Gastrocnemius medialis (tissue), 4 donors: ENCODE data around the gene METTL13. TPM values are rescaled to one million over a fixed set of nuclear protein-coding genes. Genes with fewer than 3 reads are reported as not detected.

Source experiments
- ATAC-seq, 2 donors: fragments of 150-250 bp; one replicate each; pipeline ENCODE4 v1.9.1; 2016
- DNase-seq, 2 donors: peaks; one replicate each; pipeline ENCODE4 v3.0.0-alpha.2; 2019
- H3K27ac ChIP-seq, 4 donors: fragments of 200-600 bp; sonication (generic); 1 replicate in 1 of 4; 2 replicates in 3 of 4; pipeline ENCODE4 v1.5.1; 2016 to 2018; ENCODE audit warnings: mild to moderate bottlenecking in 2 of 4, moderate library complexity in 1 of 4
- H3K27me3 ChIP-seq, 3 donors: fragments of 200-600 bp; sonication (generic) in 2 of 3; 1 replicate in 1 of 3; 2 replicates in 2 of 3; pipeline versions ENCODE4 v1.5.1 to v1.6.0; 2016 to 2019; ENCODE audit warnings: mild to moderate bottlenecking in 1 of 3, moderate library complexity in 1 of 3
- H3K36me3 ChIP-seq, 2 donors: fragments of 200-600 bp; sonication (generic) in 1 of 2; one replicate each; pipeline ENCODE4 v1.5.1; 2017 to 2018
- H3K4me1 ChIP-seq, 2 donors: fragments of 200-600 bp; sonication (generic) in 1 of 2; one replicate each; pipeline ENCODE4 v1.5.1; 2016 to 2017; ENCODE audit warnings: mild to moderate bottlenecking in 2 of 2
- H3K4me3 ChIP-seq, 4 donors: fragments of 200-600 bp; sonication (generic) in 3 of 4; 1 replicate in 1 of 4; 2 replicates in 3 of 4; pipeline ENCODE4 v1.5.1; 2016 to 2019; ENCODE audit warnings: mild to moderate bottlenecking in 2 of 4
- H3K9me3 ChIP-seq, 3 donors: fragments of 200-600 bp; sonication (generic) in 2 of 3; 1 replicate in 1 of 3; 2 replicates in 2 of 3; pipeline ENCODE4 v1.5.1; 2016 to 2019
- POLR2A ChIP-seq, 2 donors: fragments of 450-650 bp; IDR thresholded peaks; one replicate each; pipeline ENCODE4 v1.6.1; 2017; ENCODE audit warnings: antibody characterized with exemption in 2 of 2, mild to moderate bottlenecking in 2 of 2, moderate library complexity in 2 of 2
- in situ Hi-C, 4 donors: fragments of 200-750 bp; cut with MboI; loops; one replicate each; pipeline versions ENCODE4 v1.15.0 to v1.8.0; 2017; ENCODE audit warnings: low sequenced_read_pairs in 4 of 4
- intact Hi-C: fragments of 100-400 bp; cut with DNase I; formaldehyde crosslinking; loops from one replicate; pipeline ENCODE4 v1.15.1; 2023; ENCODE audit warnings: low total_unique reads
- total RNA-seq, 4 donors: library from RNA; depleted of rRNA; stranded (reverse); fragments of >200 nt; gene quantifications; one replicate each; pipeline versions ENCODE4 v1.1.0 to v1.2.3, GENCODE V29; 2016
- TF ChIP-seq, protein P1 (sequence below), 5 experiments: fragments of 450-650 bp in 3 of 5; fragments of 200-600 bp in 2 of 5; sonication (generic) in 2 of 5; IDR thresholded peaks in 4 of 5; conservative IDR thresholded peaks in 1 of 5; 1 replicate in 4 of 5; 2 replicates in 1 of 5; pipeline ENCODE4 v1.5.1; 2016 to 2019; ENCODE audit warnings: antibody characterized with exemption in 5 of 5, mild to moderate bottlenecking in 3 of 5, moderate library complexity in 3 of 5

The METTL13 gene
- total RNA-seq, 4 donors from 2014 or later: 18.6 to 32.8 (median 23.5) TPM

DNA sequence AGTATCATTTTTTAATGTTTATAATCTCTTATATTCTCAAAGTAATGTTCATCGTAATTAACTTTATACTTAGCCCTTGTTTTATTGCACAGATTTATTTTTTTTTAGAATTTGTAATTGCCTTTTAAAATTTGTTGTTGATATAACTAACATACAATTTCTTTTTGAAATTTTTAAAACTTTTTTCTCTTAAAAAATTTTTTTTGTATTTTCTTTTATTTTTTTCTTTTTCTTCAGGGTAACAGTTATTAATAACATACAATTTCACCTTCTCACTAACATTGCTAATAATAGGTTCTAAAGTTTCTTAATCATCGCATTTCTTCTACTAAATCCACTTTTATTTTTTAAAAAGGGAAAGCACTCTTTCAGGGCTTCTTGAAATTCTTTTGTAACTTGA, 28.3 kb upstream of the METTL13 start:
- ATAC-seq: no peak
- TF ChIP-seq, protein P1, sequence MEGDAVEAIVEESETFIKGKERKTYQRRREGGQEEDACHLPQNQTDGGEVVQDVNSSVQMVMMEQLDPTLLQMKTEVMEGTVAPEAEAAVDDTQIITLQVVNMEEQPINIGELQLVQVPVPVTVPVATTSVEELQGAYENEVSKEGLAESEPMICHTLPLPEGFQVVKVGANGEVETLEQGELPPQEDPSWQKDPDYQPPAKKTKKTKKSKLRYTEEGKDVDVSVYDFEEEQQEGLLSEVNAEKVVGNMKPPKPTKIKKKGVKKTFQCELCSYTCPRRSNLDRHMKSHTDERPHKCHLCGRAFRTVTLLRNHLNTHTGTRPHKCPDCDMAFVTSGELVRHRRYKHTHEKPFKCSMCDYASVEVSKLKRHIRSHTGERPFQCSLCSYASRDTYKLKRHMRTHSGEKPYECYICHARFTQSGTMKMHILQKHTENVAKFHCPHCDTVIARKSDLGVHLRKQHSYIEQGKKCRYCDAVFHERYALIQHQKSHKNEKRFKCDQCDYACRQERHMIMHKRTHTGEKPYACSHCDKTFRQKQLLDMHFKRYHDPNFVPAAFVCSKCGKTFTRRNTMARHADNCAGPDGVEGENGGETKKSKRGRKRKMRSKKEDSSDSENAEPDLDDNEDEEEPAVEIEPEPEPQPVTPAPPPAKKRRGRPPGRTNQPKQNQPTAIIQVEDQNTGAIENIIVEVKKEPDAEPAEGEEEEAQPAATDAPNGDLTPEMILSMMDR (IDR thresholded peaks at IDR 0.05 in 4 of 5, conservative IDR thresholded peaks at IDR 0.05 in 1 of 5): no peak
- TF ChIP-seq POLR2A (IDR thresholded peaks at IDR 0.05): no peak
- intact Hi-C loops (no loop called here), in situ Hi-C loops (no loop called here)
- no peak for DNase-seq
- no peaks in the 10 kb centered on the region for H3K9me3 ChIP-seq
- H3K27me3 ChIP-seq: no peaks in the 10 kb centered on the region
- no peak overlapping the region for H3K27ac ChIP-seq
- no peaks in the 10 kb centered on the region for H3K36me3 ChIP-seq
- no peak overlapping the region for H3K4me3 ChIP-seq
- no peaks in the 10 kb centered on the region for H3K4me1 ChIP-seq

DNA sequence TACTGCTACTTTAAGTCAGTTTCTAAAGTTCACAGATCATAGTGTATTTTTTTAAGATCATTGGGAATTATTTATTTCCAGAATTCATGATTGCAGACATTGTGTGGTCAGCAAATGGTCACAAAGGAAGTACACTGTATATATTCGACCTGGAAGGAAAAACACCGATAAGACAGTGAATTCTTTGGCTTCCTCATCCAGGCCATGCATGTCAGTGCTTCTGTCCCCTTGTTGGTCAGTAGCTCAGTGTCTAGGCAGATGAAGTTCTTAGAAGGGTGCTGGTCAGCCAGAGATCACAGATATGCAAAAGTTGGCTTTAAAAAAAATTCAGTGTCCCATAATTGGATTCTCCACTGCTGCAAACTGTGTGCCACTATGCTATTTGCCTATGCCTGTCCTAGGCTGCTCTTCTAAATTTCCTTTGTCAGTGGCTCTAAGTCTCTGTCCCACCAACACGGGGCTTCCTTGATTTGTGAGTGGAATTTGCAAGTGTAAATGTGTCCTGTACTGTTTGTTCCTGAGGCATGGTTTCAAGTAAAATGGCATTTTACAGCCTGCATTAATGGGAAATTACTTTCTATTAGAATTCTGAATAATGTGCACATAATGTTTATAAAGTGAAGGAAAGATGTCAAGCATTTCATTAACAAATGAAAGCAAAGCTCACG, 27.6 kb upstream of the METTL13 start:
- DNase-seq (no peak), ATAC-seq (no peak)
- Histone ChIP-seq H3K36me3 (no peaks in the 10 kb centered on the region), H3K4me1 (no peaks in the 10 kb centered on the region), H3K9me3 (no peaks in the 10 kb centered on the region), H3K4me3 (no peak overlapping the region), H3K27me3 (no peaks in the 10 kb centered on the region), H3K27ac (no peak overlapping the region)
- intact Hi-C loops (no loop called here), in situ Hi-C loops (no loop called here)
- TF ChIP-seq POLR2A (IDR thresholded peaks at IDR 0.05): no peak
- TF ChIP-seq, protein P1 (IDR thresholded peaks at IDR 0.05 in 4 of 5, conservative IDR thresholded peaks at IDR 0.05 in 1 of 5): no peak

DNA sequence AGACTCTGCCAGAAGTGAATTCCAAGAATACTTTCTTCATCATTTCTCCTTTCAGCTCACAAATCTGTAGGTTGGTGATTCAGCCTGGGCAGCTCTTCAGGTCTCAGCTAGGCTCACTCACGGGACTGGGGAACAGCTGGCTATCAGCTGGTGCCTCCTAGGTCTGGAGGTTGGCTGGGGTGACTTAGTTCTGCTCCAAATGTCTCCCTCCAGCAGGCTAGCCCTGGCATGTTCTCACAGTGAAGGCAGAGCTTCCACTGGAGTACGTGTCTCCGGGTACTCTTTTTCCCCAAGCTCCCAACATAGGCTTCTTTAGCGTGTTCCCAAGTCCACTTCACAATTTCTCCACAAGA, 27.1 kb upstream of the METTL13 start:
- Histone ChIP-seq H3K4me1 (no peaks in the 10 kb centered on the region), H3K4me3 (no peak overlapping the region), H3K9me3 (no peaks in the 10 kb centered on the region), H3K36me3 (no peaks in the 10 kb centered on the region), H3K27ac (no peak overlapping the region), H3K27me3 (no peaks in the 10 kb centered on the region)
- intact Hi-C loops (no loop called here), in situ Hi-C loops (no loop called here)
- DNase-seq (no peak), ATAC-seq (no peak)
- TF ChIP-seq, protein P1 (IDR thresholded peaks at IDR 0.05 in 4 of 5, conservative IDR thresholded peaks at IDR 0.05 in 1 of 5): no peak

DNA sequence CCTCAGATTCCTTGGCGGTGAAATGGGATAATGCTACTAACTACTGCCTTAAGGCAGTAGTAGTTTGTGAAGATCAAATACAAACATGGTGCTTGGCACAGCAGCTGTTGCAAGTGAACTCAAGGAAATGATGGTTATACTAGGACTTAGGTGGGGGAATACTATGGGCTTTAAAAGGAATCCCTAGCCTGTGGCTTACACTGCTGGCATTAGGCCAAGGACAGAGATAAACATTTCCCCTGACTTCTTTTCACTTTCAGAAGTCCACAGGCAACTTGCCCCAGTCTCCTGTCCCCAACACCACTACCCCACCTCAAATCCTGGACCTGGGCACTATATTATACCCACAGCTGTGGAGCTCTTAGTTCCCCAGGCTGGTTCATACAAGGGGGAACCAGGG, 26.5 kb upstream of the METTL13 start:
- no peaks in the 10 kb centered on the region for H3K4me1 ChIP-seq
- H3K27ac ChIP-seq: no peak overlapping the region
- no peaks in the 10 kb centered on the region for H3K27me3 ChIP-seq
- H3K9me3 ChIP-seq: no peaks in the 10 kb centered on the region
- no peak overlapping the region for H3K4me3 ChIP-seq
- TF ChIP-seq, protein P1 (IDR thresholded peaks at IDR 0.05 in 4 of 5, conservative IDR thresholded peaks at IDR 0.05 in 1 of 5): no peak
- TF ChIP-seq POLR2A (IDR thresholded peaks at IDR 0.05): no peak
- intact Hi-C loops (no loop called here), in situ Hi-C loops (no loop called here)
- no peak for ATAC-seq
- no peak for DNase-seq
- H3K36me3 ChIP-seq: no peaks in the 10 kb centered on the region

DNA sequence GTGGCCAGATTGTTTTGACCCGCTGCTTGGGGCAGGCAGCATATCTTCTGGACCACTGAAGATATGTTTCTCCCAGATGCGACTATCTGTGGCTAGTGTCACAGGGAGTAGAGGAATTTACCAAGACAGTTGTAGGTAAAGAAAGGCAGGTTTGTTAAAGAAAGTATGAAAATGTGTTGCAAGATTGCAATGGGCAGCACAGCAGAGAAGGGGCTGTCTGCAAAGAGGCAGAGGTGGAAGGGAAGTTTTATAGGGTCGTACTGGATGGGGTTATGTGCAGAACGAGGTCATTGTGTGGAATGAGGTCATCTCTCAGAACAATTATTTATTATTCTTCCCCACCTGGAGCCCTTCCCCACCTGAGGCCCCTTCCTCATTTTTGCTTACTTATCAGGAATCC, 24.6 kb upstream of the METTL13 start:
- intact Hi-C loops: no loop called here
- no peak overlapping the region for H3K27ac ChIP-seq
- in situ Hi-C loops: no loop called here

More for the DNA sequence above, 24.6 kb upstream of the METTL13 start:
- H3K36me3 ChIP-seq: no peaks in the 10 kb centered on the region
- no peak overlapping the region for H3K4me3 ChIP-seq
- no peak for TF ChIP-seq POLR2A (IDR thresholded peaks at IDR 0.05)
- TF ChIP-seq, protein P1 (IDR thresholded peaks at IDR 0.05 in 4 of 5, conservative IDR thresholded peaks at IDR 0.05 in 1 of 5): no peak
- ATAC-seq (no peak), DNase-seq (no peak)
- H3K27me3 ChIP-seq: no peaks in the 10 kb centered on the region
- no peaks in the 10 kb centered on the region for H3K9me3 ChIP-seq
- no peaks in the 10 kb centered on the region for H3K4me1 ChIP-seq
